Mammary epithelial cell (primary cell): Measurements from ENCODE around the gene VIL1.

ENCODE experiments used
- EZH2 ChIP-seq: IDR thresholded peaks from 2 replicates; pipeline ENCODE4 v1.6.1; 2012; ENCODE audit warnings: low read length, inconsistent platforms, borderline replicate concordance
- TF ChIP-seq, protein P1 (sequence below), 2 donors: IDR thresholded peaks in 1 of 2; conservative IDR thresholded peaks in 1 of 2; 2 replicates each; pipeline ENCODE4 v1.5.1; 2011 to 2012; ENCODE audit warnings: inconsistent platforms in 2 of 2, low read length in 2 of 2, mild to moderate bottlenecking in 2 of 2, control low read depth in 1 of 2, low read depth in 1 of 2; ENCODE audit not compliant: insufficient read depth in 1 of 2; ENCODE audit errors: extremely low read depth in 1 of 2

GRCh38 chr2:218438596-218438995, 19.7 kb downstream of the VIL1 start:
- TF ChIP-seq, protein P1, sequence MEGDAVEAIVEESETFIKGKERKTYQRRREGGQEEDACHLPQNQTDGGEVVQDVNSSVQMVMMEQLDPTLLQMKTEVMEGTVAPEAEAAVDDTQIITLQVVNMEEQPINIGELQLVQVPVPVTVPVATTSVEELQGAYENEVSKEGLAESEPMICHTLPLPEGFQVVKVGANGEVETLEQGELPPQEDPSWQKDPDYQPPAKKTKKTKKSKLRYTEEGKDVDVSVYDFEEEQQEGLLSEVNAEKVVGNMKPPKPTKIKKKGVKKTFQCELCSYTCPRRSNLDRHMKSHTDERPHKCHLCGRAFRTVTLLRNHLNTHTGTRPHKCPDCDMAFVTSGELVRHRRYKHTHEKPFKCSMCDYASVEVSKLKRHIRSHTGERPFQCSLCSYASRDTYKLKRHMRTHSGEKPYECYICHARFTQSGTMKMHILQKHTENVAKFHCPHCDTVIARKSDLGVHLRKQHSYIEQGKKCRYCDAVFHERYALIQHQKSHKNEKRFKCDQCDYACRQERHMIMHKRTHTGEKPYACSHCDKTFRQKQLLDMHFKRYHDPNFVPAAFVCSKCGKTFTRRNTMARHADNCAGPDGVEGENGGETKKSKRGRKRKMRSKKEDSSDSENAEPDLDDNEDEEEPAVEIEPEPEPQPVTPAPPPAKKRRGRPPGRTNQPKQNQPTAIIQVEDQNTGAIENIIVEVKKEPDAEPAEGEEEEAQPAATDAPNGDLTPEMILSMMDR (conservative IDR thresholded peaks at IDR 0.05 in 1 of 2, IDR thresholded peaks at IDR 0.05 in 1 of 2; ENCODE audit: extremely low read depth in 1 of 2, insufficient read depth in 1 of 2, low read depth in 1 of 2, low read length in 2 of 2): no peak
- no peak for TF ChIP-seq EZH2
